ENCODE data around the gene CDYL2.

GRCh38 chr16:80731915-80732314 lies 72.5 kb downstream of the CDYL2 start:
- TF ChIP-seq EZH2 (IDR thresholded peaks at IDR 0.05) (no peak), POLR2AphosphoS5 (IDR thresholded peaks at IDR 0.05; ENCODE audit: borderline replicate concordance, low read depth, low read length) (no peak), FOXP2 (optimal IDR thresholded peaks at IDR 0.05; ENCODE audit: control extremely low read depth, extremely low read length, insufficient read depth) (no peak)
